ENCODE measurements around the gene FSTL3. TPM values are rescaled to one million over a fixed set of nuclear protein-coding genes. Genes with fewer than 3 reads are reported as not detected.

FSTL3 gene
- total and polyA plus RNA-seq, 2 of the 13 experiments (the other 11 are each of a cell fraction or from before 2014, with no cell fraction given) = 13.5 to 15.6 TPM

DNA sequence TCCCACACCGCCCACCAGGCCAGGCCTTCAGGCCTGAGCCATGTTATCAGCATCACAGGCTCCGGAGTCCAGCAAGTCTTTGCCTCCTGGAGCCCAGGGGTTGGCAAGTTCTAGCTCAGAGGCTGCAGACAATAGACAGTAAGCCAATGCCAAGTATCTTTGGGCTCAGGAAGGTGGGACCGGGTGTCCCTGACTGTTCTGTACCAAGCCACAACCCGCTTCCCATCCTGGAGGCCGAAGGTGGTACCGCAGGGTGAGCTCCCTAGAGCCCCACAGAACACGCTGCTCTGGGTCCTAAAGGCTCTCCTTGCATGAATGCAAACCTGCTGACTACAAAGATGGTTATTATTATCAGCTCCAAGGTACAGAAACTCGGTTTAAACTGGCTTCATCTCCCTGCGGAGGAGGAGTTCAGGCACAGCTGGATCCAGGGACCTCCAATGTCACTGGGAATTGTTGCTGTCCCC lies 5.5 kb upstream of the FSTL3 start (continued):
- no peak for TF ChIP-seq JDP2 (CRISPR knock-in tag; IDR thresholded peaks at IDR 0.05; ENCODE audit: borderline replicate concordance)
- TF ChIP-seq SOX6 (IDR thresholded peaks at IDR 0.05) = no peak
- TF ChIP-seq SOX6 (CRISPR knock-in tag; IDR thresholded peaks at IDR 0.05) = no peak
- TF ChIP-seq ZNF609 (CRISPR knock-in tag; IDR thresholded peaks at IDR 0.05; ENCODE audit: borderline replicate concordance) = no peak
- TF ChIP-seq, protein P1, sequence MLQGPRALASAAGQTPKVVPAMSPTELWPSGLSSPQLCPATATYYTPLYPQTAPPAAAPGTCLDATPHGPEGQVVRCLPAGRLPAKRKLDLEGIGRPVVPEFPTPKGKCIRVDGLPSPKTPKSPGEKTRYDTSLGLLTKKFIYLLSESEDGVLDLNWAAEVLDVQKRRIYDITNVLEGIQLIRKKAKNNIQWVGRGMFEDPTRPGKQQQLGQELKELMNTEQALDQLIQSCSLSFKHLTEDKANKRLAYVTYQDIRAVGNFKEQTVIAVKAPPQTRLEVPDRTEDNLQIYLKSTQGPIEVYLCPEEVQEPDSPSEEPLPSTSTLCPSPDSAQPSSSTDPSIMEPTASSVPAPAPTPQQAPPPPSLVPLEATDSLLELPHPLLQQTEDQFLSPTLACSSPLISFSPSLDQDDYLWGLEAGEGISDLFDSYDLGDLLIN (CRISPR knock-in tag; IDR thresholded peaks at IDR 0.05; ENCODE audit: borderline replicate concordance) = no peak
- TF ChIP-seq FOSL1 (CRISPR knock-in tag; IDR thresholded peaks at IDR 0.05; ENCODE audit: borderline replicate concordance) = no peak
- TF ChIP-seq, protein P2, sequence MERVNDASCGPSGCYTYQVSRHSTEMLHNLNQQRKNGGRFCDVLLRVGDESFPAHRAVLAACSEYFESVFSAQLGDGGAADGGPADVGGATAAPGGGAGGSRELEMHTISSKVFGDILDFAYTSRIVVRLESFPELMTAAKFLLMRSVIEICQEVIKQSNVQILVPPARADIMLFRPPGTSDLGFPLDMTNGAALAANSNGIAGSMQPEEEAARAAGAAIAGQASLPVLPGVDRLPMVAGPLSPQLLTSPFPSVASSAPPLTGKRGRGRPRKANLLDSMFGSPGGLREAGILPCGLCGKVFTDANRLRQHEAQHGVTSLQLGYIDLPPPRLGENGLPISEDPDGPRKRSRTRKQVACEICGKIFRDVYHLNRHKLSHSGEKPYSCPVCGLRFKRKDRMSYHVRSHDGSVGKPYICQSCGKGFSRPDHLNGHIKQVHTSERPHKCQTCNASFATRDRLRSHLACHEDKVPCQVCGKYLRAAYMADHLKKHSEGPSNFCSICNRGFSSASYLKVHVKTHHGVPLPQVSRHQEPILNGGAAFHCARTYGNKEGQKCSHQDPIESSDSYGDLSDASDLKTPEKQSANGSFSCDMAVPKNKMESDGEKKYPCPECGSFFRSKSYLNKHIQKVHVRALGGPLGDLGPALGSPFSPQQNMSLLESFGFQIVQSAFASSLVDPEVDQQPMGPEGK (CRISPR knock-in tag; IDR thresholded peaks at IDR 0.05) = peak; percentile 36; the same call in 1 of the 2 replicates
- no peak for TF ChIP-seq SKI (IDR thresholded peaks at IDR 0.05; ENCODE audit: partially characterized antibody)
- TF ChIP-seq SMAD9 (CRISPR knock-in tag; IDR thresholded peaks at IDR 0.05) = no peak
- TF ChIP-seq RXRB (CRISPR knock-in tag; IDR thresholded peaks at IDR 0.05; ENCODE audit: borderline replicate concordance) = no peak
- TF ChIP-seq FOXO1 (CRISPR knock-in tag; IDR thresholded peaks at IDR 0.05) = no peak
- no peak for TF ChIP-seq ETV5 (CRISPR knock-in tag; IDR thresholded peaks at IDR 0.05; ENCODE audit: borderline replicate concordance)
- TF ChIP-seq NFRKB (IDR thresholded peaks at IDR 0.05) = no peak
- TF ChIP-seq IRF9 (CRISPR knock-in tag; IDR thresholded peaks at IDR 0.05; ENCODE audit: borderline replicate concordance) = no peak
- no peak for TF ChIP-seq ZNF441 (CRISPR knock-in tag; IDR thresholded peaks at IDR 0.05; ENCODE audit: borderline replicate concordance)
- no peak for TF ChIP-seq ZNF569 (CRISPR knock-in tag; IDR thresholded peaks at IDR 0.05; ENCODE audit: borderline replicate concordance)
- TF ChIP-seq ATF6 (CRISPR knock-in tag; conservative IDR thresholded peaks at IDR 0.05) = no peak
- TF ChIP-seq ZNF790 (CRISPR knock-in tag; IDR thresholded peaks at IDR 0.05; ENCODE audit: borderline replicate concordance) = no peak
- no peak for TF ChIP-seq ARHGAP35 (CRISPR knock-in tag; IDR thresholded peaks at IDR 0.05; ENCODE audit: borderline replicate concordance)
- no peak for TF ChIP-seq NFE2L2 (IDR thresholded peaks at IDR 0.05; ENCODE audit: low read length)

Measured in HepG2 (cell line).